GM12878 (cell line): ENCODE measurements around the gene PRM1. TPM values are rescaled to one million over a fixed set of nuclear protein-coding genes. Genes with fewer than 3 reads are reported as not detected.
A peak's percentile ranks its signal among the peaks of the same experiment; 100 is the strongest.

Experiments
- BCL11A ChIP-seq: IDR thresholded peaks from 2 replicates; pipeline ENCODE4 v1.6.1; 2011; ENCODE audit warnings: low read depth, low read length
- BRCA1 ChIP-seq: IDR thresholded peaks from 2 replicates; pipeline ENCODE4 v1.6.1; 2011; ENCODE audit warnings: low read depth, low read length, improper control_type of control experiment
- EED ChIP-seq: sonication (generic); IDR thresholded peaks from 2 replicates; pipeline ENCODE4 v1.6.1; 2016; ENCODE audit warnings: antibody characterized with exemption, low read depth
- ETV6 ChIP-seq, 2 experiments: fragments of 450-650 bp in 1 of 2; IDR thresholded peaks in 1 of 2; conservative IDR thresholded peaks in 1 of 2; 2 replicates each; pipeline ENCODE4 v1.6.1; 2014; ENCODE audit warnings: antibody characterized with exemption in 1 of 2, borderline replicate concordance in 1 of 2, low read depth in 1 of 2, mild to moderate bottlenecking in 1 of 2, moderate library complexity in 1 of 2
- FOXM1 ChIP-seq: IDR thresholded peaks from 2 replicates; pipeline ENCODE4 v1.6.1; 2012; ENCODE audit warnings: low read depth, mild to moderate bottlenecking, inconsistent platforms, low read length, moderate library complexity
- HCFC1 ChIP-seq: fragments of 150-350 bp; IDR thresholded peaks from 2 replicates; pipeline ENCODE4 v1.6.1; 2014; ENCODE audit warnings: low read length
- JUNB ChIP-seq: IDR thresholded peaks from 2 replicates; pipeline ENCODE4 v1.6.1; 2016; ENCODE audit warnings: antibody characterized with exemption, mild to moderate bottlenecking
- KAT2A ChIP-seq: conservative IDR thresholded peaks from 2 replicates; pipeline ENCODE4 v1.6.1; 2011; ENCODE audit warnings: low read depth, low read length; ENCODE audit not compliant: control insufficient read depth
- KDM1A ChIP-seq: fragments of 200-600 bp; sonication (generic); IDR thresholded peaks from 2 replicates; pipeline ENCODE4 v1.6.1; 2016; ENCODE audit warnings: borderline replicate concordance
- PML ChIP-seq: IDR thresholded peaks from 2 replicates; pipeline ENCODE4 v1.6.1; 2012; ENCODE audit warnings: low read length, inconsistent platforms
- POLR2A ChIP-seq: IDR thresholded peaks from 2 replicates; pipeline ENCODE4 v1.6.1; 2011; ENCODE audit warnings: low read depth, mild to moderate bottlenecking, low read length
- RBBP5 ChIP-seq: fragments of 200-600 bp; sonication (generic); conservative IDR thresholded peaks from 2 replicates; pipeline ENCODE4 v1.6.1; 2016
- RCOR1 ChIP-seq: conservative IDR thresholded peaks from 2 replicates; pipeline ENCODE4 v1.6.1; 2012; ENCODE audit warnings: low read depth, low read length, improper control_type of control experiment
- REST ChIP-seq: IDR thresholded peaks from 2 replicates; pipeline ENCODE4 v1.6.1; 2012; ENCODE audit warnings: mild to moderate bottlenecking, low read depth, low read length
- RFX5 ChIP-seq: IDR thresholded peaks from 2 replicates; pipeline ENCODE4 v1.6.1; 2011; ENCODE audit warnings: low read depth, low read length, improper control_type of control experiment
- SMAD5 ChIP-seq: IDR thresholded peaks from 2 replicates; pipeline ENCODE4 v1.6.1; 2016; ENCODE audit warnings: antibody characterized with exemption, low read depth
- SREBF2 ChIP-seq: IDR thresholded peaks from 2 replicates; pipeline ENCODE4 v1.6.1; 2012; ENCODE audit warnings: mild to moderate bottlenecking, low read length
- STAT1 ChIP-seq: fragments of 450-650 bp; conservative IDR thresholded peaks from 2 replicates; pipeline ENCODE4 v1.6.1; 2014; ENCODE audit warnings: antibody characterized with exemption, mild to moderate bottlenecking
- TARDBP ChIP-seq: IDR thresholded peaks from 2 replicates; pipeline ENCODE4 v1.6.1; 2016; ENCODE audit warnings: borderline replicate concordance
- TCF7 ChIP-seq: IDR thresholded peaks from 2 replicates; pipeline ENCODE4 v1.6.1; 2014; ENCODE audit warnings: antibody characterized with exemption, borderline replicate concordance
- ZNF207 ChIP-seq: fragments of 450-650 bp; IDR thresholded peaks from 2 replicates; pipeline ENCODE4 v1.6.1; 2014; ENCODE audit warnings: antibody characterized with exemption, mild to moderate bottlenecking, borderline replicate concordance
- ZNF217 ChIP-seq: fragments of 450-650 bp; IDR thresholded peaks from 2 replicates; pipeline ENCODE4 v1.6.1; 2017; ENCODE audit warnings: antibody characterized with exemption, mild to moderate bottlenecking
- ZNF24 ChIP-seq: fragments of 450-650 bp; IDR thresholded peaks from 2 replicates; pipeline ENCODE4 v1.6.1; 2017; ENCODE audit warnings: antibody characterized with exemption, mild to moderate bottlenecking
- ZNF384 ChIP-seq: IDR thresholded peaks from 2 replicates; pipeline ENCODE4 v1.6.1; 2012; ENCODE audit warnings: low read depth, mild to moderate bottlenecking, low read length, improper control_type of control experiment, borderline replicate concordance
- ZZZ3 ChIP-seq: IDR thresholded peaks from 2 replicates; pipeline ENCODE4 v1.6.1; 2011; ENCODE audit warnings: low read depth; ENCODE audit not compliant: control insufficient read depth, insufficient read length
- polyA plus RNA-seq, 11 experiments: library from polyadenylated mRNA; depleted of rRNA in 4 of 11; unstranded in 6 of 11; stranded (reverse) in 5 of 11; fragments of >200 nt; fragmentation: Nextera tagmentation in 4 of 11; fragmentation: Illumina TruSeq in 1 of 11; extraction: Ambion mirVana in 4 of 11; extraction: Trizol in 1 of 11; gene quantifications; 1 replicate in 1 of 11; 2 replicates in 10 of 11; pipeline versions ENCODE4 v1.2.1 to v1.2.3, GENCODE V29; 2011 to 2016; ENCODE audit warnings: inconsistent platforms in 2 of 11, missing spikeins in 2 of 11, low read depth in 1 of 11
- total RNA-seq, 4 experiments: library from RNA; depleted of rRNA in 3 of 4; stranded (reverse); fragments of >200 nt in 3 of 4; fragmentation: Illumina TruSeq in 1 of 4; extraction: Trizol in 1 of 4; gene quantifications; 2 replicates each; pipeline versions ENCODE4 v1.2.1 to v1.2.3, GENCODE V29; 2013 to 2021
- TF ChIP-seq, protein P1 (sequence below): fragments of 450-650 bp; IDR thresholded peaks from 2 replicates; pipeline ENCODE4 v1.6.1; 2018; ENCODE audit warnings: mild to moderate bottlenecking, low read depth, moderate library complexity; ENCODE audit not compliant: partially characterized antibody
- TF ChIP-seq, protein P2 (sequence below): fragments of 450-650 bp; IDR thresholded peaks from 2 replicates; pipeline ENCODE4 v1.6.1; 2017; ENCODE audit warnings: borderline replicate concordance

The PRM1 gene
- total and polyA plus RNA-seq, 10 of the 15 experiments (the other 5 are each of a cell fraction or from before 2014, with no cell fraction given): 0.20 TPM; not detected in 9

- TF ChIP-seq ZNF384 (no peak), ETV6 (conservative IDR thresholded peaks at IDR 0.05 in 1 of 2, IDR thresholded peaks at IDR 0.05 in 1 of 2; ENCODE audit: borderline replicate concordance in 1 of 2, low read depth in 1 of 2) (peak in 1 of 2 experiments; percentile 76; a peak in 1 of 4 replicates), POLR2A (peak; percentile 58), FOXM1 (peak; percentile 53; the same call in 1 of the 2 replicates), KDM1A (no peak), REST (no peak), TARDBP (peak; percentile 82), KAT2A (no peak), BRCA1 (no peak), ZNF207 (peak; percentile 74), SREBF2 (no peak), RCOR1 (no peak), BCL11A (peak; percentile 82), JUNB (peak; percentile 5; the same call in 1 of the 2 replicates), SMAD5 (no peak), TCF7 (no peak), ZNF24 (no peak; the same call in 1 of the 2 replicates), PML (no peak; the same call in 1 of the 2 replicates), HCFC1 (no peak), STAT1 (no peak), ZNF217 (peak; percentile 88), EED (peak; percentile 93), RBBP5 (no peak), ZZZ3 (no peak), RFX5 (0 out of 2 replicates have a peak, but pooled peaks have one; percentile 15)
- TF ChIP-seq, protein P1, sequence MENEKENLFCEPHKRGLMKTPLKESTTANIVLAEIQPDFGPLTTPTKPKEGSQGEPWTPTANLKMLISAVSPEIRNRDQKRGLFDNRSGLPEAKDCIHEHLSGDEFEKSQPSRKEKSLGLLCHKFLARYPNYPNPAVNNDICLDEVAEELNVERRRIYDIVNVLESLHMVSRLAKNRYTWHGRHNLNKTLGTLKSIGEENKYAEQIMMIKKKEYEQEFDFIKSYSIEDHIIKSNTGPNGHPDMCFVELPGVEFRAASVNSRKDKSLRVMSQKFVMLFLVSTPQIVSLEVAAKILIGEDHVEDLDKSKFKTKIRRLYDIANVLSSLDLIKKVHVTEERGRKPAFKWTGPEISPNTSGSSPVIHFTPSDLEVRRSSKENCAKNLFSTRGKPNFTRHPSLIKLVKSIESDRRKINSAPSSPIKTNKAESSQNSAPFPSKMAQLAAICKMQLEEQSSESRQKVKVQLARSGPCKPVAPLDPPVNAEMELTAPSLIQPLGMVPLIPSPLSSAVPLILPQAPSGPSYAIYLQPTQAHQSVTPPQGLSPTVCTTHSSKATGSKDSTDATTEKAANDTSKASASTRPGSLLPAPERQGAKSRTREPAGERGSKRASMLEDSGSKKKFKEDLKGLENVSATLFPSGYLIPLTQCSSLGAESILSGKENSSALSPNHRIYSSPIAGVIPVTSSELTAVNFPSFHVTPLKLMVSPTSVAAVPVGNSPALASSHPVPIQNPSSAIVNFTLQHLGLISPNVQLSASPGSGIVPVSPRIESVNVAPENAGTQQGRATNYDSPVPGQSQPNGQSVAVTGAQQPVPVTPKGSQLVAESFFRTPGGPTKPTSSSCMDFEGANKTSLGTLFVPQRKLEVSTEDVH: no peak
- TF ChIP-seq, protein P2, sequence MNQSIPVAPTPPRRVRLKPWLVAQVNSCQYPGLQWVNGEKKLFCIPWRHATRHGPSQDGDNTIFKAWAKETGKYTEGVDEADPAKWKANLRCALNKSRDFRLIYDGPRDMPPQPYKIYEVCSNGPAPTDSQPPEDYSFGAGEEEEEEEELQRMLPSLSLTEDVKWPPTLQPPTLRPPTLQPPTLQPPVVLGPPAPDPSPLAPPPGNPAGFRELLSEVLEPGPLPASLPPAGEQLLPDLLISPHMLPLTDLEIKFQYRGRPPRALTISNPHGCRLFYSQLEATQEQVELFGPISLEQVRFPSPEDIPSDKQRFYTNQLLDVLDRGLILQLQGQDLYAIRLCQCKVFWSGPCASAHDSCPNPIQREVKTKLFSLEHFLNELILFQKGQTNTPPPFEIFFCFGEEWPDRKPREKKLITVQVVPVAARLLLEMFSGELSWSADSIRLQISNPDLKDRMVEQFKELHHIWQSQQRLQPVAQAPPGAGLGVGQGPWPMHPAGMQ: no peak; the same call in 1 of the 2 replicates
These were observed 16.5 kb upstream of the PRM1 start (continued) for GRCh38 chr16:11297492-11298142.
